SKM-1 treated with dmso at 0.1 percent for 144 hours (cell line): ENCODE data around the gene CTCF.

Experiments used
- DNase-seq: peaks from one replicate; lab custom pipeline; 2025; ENCODE audit not compliant: unreplicated experiment; lab: John Stamatoyannopoulos, UW

The CTCF gene

GRCh38 chr16:67663877-67664222 is 101.5 kb downstream of the CTCF start:
- DNase-seq, result no peak

- DNase-seq, result no peak
Measured at GRCh38 chr16:67664258-67664657, 101.9 kb downstream of the CTCF start.

- no peak for DNase-seq
Measured at GRCh38 chr16:67664871-67665270, 102.5 kb downstream of the CTCF start.

GRCh38 chr16:67665598-67665997 is 103.3 kb downstream of the CTCF start:
- no peak for DNase-seq

- no peak for DNase-seq
Measured at GRCh38 chr16:67666032-67666551, 103.8 kb downstream of the CTCF start.

GRCh38 chr16:67666559-67667452 is 104.5 kb downstream of the CTCF start, which contains the start of the genes C16orf86 and ENKD1:
TSS of gene C16orf86 (plus strand) at chr16:67666814. CDS start at chr16:67666971, 157 bp downstream.
TSS of gene ENKD1 (minus strand) at chr16:67666750. CDS start at chr16:67666442, 308 bp downstream.
- DNase-seq, result peak; percentile 80

- DNase-seq, result no peak
Measured at GRCh38 chr16:67667453-67667816, 105.1 kb downstream of the CTCF start.

GRCh38 chr16:67667817-67668494 is 105.6 kb downstream of the CTCF start:
- peak; percentile 95 for DNase-seq

GRCh38 chr16:67668495-67669157 is 106.3 kb downstream of the CTCF start:
- DNase-seq, result peak; percentile 24

- DNase-seq, result no peak
Measured at GRCh38 chr16:67669499-67670101, 107.3 kb downstream of the CTCF start.

GRCh38 chr16:67672306-67672705 is 110.0 kb downstream of the CTCF start:
- DNase-seq, result no peak

- peak; percentile 46 for DNase-seq
Measured at GRCh38 chr16:67672739-67673662, 110.7 kb downstream of the CTCF start.

- DNase-seq, result peak; percentile 17
Measured at GRCh38 chr16:67673712-67674580, 111.6 kb downstream of the CTCF start.

- no peak for DNase-seq
Measured at GRCh38 chr16:67674851-67675578, 112.7 kb downstream of the CTCF start.

GRCh38 chr16:67675579-67675935 is 113.2 kb downstream of the CTCF start:
- no peak for DNase-seq

- DNase-seq, result no peak
Measured at GRCh38 chr16:67675999-67676398, 113.7 kb downstream of the CTCF start.

GRCh38 chr16:67676516-67676915 is 114.2 kb downstream of the CTCF start:
- no peak for DNase-seq

GRCh38 chr16:67676939-67677338 is 114.6 kb downstream of the CTCF start:
- no peak for DNase-seq
